HG03520 (cell line): ENCODE measurements around the gene PLAC9.

Source experiments
- ATAC-seq: cut with Tn5 transposase; IDR thresholded peaks from one replicate; pipeline ENCODE4 v1.9.1; 2021; ENCODE audit warnings: mild to moderate bottlenecking, moderate library complexity; ENCODE audit not compliant: unreplicated experiment

The PLAC9 gene

DNA sequence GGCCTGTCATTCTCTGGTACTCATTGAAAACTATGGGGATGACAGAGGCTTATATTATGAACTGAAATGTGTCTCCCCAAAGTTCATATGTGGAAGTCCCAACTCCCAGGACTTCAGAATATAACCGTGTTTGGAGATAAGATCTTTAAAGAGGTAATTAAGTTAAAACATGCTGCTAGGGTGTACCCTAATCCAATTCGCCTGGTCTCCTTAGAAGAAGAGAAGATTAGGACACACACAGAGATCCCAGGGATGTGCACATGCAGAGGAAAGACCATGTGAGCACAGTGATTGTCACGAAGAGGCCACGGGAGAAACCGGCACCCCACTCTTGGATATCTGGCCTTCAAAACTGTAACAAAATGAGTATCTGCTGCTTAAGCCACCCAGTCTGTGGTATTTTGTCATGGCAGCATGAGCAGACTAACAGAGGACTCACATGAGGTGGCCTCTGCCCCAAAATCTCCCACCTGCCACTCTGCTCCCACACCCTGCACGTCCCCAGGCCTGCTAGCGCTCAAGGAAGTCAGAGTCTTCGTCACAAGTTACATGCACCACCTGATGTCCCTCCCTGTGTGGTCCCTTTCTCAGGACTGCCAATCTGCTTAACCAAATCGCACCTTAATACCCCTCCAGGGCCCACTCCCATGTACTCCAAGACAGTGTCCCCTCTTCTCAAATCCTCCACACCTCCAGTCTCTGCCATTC, 26.8 kb downstream of the PLAC9 start:
- no peak for ATAC-seq

DNA sequence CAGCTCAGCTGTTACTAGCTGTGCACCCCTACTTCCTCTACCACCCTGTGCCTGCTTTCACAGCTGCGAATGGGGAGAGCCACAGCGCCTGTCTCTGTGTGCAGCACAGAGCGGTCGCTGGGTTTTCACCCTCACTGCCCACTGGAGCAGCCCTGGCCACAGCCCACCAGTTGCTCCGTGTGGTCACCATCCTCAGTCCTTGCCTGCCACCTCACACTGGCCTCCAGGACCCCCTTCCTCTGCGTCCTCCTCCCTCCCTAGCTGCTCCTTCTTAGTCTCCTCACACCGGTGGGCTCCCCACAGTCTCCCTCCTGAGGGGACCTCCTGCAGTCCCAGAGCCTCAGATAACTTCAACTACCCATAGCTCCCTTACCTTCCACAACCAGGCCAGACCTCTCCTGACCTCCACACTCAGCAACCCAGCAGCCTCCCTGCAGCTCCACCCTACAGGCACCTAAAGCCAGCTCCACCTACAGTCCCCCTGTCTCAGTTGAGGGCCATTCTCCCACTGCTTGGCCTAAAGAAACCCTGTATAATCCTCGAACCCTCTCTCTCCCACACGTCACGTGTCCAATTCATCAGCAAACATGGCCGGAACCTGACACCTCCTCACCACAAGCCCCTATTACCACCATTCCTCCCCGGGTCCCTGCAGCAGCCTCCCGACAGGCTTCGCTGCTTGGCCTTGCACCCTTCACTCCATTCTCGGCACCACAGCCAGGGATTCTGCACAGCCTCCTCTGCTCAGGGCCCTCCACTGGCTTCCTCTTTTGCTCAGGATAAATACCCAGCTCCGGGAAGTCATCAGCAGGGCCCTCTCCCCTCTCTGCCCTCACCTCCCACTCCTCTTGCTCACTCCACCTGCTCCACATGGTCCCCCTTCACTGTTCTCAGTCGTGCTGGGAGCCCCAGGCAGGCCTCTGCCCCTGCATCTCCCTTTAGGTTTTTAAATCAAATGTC, 28.1 kb downstream of the PLAC9 start:
- ATAC-seq, result no peak

- ATAC-seq, result no peak
Measured at GRCh38 chr10:80161321-80162083, 29.0 kb downstream of the PLAC9 start.

- ATAC-seq, result no peak
Measured at GRCh38 chr10:80163741-80164341, 31.3 kb downstream of the PLAC9 start.

- no peak for ATAC-seq
Measured at GRCh38 chr10:80164596-80164995, 32.1 kb downstream of the PLAC9 start.

DNA sequence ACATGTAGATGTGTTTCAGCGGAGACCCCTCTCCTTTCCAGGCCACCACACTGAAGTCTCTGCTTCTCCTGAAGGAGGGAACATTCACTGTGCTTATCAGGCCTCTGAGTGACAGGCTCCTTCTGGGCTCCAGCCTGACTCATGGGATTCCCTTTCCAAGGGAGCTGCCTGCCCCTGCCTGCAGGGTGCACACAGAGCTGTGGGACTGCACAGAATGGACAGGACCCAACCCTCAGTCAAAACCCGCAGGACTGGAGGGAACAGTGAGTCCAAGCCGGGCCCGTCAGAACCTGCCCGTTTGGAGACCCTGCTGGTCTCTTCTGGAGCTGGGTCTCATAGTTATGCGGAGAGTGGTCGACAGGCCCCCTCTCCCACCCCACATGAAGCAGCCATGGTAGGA, 32.6 kb downstream of the PLAC9 start:
- ATAC-seq, result no peak

- ATAC-seq, result no peak
Measured at GRCh38 chr10:80166581-80167470, 34.3 kb downstream of the PLAC9 start.

- no peak for ATAC-seq
Measured at GRCh38 chr10:80167471-80168161, 35.1 kb downstream of the PLAC9 start.

DNA sequence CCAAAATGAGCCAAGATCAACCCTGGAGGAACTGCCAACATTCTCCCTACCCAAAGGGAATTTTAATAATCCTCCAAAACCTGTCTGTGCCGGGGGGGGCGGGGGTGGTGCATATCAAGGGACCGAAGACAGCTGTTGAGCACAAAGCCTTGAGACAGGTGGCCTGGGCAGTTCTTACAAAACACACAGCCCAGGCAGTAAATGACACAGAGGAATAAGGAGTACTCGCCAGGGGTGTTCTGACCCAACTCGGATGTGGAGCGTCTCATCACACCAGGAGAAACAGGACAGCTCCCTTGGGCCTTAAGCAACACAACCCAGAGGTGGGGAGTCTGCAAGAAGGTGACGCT, 35.6 kb downstream of the PLAC9 start:
- ATAC-seq, result no peak

DNA sequence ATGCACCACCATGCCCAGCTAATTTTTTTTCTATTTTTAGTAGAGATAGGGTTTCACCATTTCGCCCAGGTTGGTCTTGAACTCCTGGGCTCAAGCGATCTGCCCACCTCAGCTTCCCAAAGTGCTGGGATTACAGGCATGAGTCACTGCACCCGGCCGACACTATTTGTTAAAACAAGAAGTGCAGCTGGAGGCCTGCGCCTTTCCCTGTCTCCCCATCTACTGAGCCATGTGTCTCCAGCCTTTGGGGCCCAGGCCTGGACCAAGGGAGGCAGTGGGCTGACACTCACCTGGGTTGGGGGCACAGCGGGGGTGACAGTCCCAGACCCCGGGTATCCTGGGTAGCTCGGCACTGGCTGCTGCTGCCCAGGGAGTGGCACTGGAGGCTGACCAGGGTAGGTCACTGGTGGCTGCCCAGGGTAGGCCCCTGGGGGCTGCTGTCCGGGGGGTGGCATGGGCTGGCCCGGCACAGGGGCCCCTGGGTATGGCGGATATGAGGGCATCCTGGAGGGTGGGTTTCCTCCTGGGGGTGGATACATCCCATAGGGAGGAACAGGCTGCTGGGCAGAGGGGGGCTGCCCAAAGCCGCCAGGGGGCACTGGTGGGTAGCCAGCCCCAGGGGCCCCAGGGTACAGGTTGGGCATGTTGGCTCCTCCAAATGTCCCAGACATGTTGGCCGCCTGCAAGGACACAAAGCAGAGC, 36.3 kb downstream of the PLAC9 start:
- no peak for ATAC-seq

DNA sequence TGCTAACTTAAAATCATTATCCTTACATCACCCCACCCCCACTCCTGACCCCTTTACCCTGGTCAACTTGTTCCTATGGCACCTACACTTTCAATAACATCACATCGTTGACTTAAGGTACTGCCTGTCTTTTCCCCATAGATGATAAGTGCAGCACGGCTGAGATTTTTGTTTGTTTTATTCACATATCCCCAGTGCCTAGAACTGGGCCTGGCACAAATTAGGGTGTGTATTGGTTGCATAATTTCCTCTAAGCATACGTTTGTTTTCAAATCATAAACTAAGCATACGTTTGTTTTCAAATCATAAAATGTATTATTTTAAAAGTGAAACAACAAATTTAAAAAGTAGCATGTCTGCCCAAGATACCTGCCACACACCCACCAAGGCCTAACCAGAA, 37.5 kb downstream of the PLAC9 start:
- no peak for ATAC-seq

DNA sequence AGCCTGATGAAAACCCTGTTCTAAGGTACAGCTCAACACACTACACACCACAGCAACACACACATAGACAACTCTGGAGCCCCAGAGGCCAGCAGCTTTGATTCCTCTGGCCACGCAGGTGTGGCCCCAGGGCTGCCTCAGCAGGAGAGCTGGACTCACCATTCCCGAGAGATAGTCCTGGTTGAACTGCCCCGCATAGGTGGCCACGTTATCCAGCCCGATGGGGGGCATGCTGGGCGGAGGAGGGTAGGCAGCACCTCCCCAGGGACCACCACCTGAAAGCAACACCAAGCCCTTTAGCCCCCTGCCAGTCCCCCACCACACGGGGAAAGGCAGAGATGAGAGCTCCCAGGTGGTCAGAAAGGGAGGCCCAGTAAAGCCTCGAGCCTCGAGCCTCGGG, 38.1 kb downstream of the PLAC9 start:
- no peak for ATAC-seq

- no peak for ATAC-seq
Measured at GRCh38 chr10:80171248-80171660, 38.7 kb downstream of the PLAC9 start.

DNA sequence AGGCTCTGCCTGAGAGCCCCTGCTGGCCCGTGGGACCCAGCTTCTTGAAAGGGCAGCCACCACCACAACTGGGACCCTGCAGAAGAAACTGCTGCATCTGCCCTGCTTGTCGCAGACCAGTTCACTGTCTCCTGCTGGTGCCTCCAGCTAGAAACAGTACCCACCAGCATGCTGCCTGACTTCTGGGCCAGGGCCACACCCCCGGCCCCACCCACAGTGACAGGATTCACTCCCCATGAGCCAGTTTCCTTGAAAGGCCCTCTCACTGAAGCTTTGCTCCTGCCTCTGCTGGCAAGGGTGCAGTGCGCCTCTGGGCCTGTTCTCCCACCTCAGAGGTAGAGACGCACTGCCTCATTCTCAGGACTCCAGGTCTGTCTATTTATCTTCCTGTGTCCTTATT, 40.4 kb downstream of the PLAC9 start:
- ATAC-seq, result no peak

DNA sequence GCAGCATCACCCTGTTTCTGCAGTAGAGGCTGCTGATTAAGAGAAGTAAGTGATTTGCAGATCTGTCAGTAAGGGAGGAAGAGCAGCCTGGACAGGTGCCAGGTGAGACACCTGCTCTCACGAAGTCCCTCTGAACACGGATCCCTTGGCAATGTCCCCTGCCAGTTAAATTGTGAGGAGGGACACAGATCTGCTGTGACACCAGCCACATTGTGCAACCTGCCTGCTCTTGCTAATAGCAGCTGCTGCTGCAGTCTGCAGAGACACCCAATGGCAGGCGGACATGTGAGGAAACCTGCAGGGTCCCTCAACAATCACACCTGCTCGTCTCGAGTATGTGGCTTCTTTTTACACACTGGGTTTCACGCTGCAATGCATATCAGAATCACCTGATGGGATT, 40.9 kb downstream of the PLAC9 start:
- no peak for ATAC-seq

- no peak for ATAC-seq
Measured at GRCh38 chr10:80174641-80175395, 42.3 kb downstream of the PLAC9 start.

DNA sequence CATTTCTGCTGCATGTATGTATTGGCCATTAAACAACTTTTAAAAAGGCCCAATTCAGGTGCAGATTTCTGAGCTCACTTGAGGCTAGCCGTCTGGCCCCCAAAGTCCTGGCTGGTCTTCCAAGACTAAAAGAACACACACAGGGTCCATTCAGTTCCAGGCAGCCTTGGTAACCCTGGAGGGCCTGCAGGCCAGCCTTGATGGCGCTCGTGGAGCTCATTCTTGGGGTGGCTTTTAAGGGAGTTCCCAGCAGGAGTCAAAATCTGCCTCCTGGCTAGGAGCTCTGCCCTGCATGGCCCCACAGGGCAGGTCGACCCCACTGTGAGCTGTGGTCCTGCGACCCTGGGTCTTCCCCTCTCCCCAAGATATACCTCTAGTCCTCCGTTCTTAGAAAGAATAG, 44.0 kb downstream of the PLAC9 start:
- no peak for ATAC-seq
